HuH-7 (cell line): ENCODE results near the gene ATG16L2.
"Not testable (repeated sequence)": the region's sequence is repeated elsewhere in the genome, so short reads cannot be mapped to it uniquely, and the experiment has no call there.

Experiments used
- DNase-seq: peaks from one replicate; pipeline ENCODE4 v3.0.0; 2011; ENCODE audit warnings: low spot score

Gene ATG16L2

DNA sequence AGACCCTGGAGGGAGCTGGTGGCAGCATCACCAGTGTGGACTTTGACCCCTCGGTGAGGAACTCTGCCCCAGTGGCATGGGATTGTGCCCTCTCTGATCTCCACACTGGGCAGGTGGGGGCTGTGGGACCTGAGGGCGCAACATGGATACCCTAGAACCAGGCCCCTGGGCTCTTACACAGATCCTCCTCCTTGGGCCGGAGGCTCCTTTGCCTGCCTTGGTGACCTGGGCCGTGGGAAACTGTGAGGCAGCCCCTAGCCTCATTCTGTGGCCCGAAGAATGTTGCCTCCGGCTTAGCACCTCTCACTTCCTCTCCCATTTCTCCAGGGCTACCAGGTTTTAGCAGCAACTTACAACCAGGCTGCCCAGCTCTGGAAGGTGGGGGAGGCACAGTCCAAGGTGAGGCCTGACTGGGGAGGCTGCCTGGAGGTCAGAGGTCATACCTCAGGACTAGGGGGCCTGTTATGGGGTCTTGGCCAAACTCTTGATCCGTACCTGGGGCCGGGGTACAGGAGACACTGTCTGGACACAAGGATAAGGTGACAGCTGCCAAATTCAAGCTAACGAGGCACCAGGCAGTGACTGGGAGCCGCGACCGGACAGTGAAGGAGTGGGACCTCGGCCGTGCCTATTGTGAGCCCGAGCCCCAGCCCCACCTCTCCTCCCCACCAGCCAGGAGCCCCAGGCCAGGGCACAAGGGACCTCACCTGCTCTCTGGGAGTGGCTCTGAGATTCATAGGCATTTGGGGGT, 12.2 kb downstream of the ATG16L2 start:
- no peak for DNase-seq

DNA sequence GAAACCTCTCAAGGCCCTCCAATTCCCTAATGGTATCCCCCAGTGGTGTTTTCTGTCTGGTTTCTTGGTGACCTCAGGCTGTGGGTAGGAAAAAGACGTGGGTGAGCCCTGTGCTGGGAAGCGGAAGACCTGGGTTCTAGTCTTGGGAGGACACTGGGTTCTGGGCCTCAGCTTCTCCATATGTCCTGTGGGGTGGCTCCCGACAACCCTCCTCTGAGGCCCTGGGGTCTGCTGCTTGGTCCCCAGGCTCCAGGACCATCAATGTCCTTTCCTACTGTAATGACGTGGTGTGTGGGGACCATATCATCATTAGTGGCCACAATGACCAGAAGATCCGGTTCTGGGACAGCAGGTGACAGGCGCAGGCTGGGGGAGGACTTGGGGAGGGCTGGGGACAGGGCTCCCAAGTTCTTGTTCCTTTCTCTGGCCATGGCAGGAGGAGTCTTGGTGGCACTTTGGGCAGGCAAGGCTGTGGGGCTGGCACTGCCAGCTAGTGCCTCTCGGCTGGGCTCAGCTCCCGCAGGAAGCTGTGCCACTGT, 12.8 kb downstream of the ATG16L2 start:
- no peak for DNase-seq

DNA sequence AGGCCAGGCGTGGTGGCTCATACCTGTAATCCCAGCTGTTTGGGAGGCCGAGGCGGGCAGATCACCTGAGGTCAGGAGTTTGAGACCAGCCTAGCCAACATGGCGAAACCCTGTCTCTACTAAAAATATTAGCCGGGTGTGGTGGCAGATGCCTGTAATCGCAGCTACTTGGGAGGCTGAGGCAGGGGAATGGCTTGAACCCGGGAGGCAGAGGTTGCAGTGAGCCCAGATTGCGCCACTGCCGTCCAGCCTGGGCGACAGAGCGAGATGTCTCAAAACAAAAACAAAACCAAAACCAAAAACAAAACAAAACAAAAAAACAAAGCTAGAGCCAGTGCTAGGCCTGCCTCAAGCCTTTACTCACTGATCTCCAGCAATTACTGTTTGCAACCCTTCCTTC, 13.4 kb downstream of the ATG16L2 start:
- not testable (repeated sequence) for DNase-seq

DNA sequence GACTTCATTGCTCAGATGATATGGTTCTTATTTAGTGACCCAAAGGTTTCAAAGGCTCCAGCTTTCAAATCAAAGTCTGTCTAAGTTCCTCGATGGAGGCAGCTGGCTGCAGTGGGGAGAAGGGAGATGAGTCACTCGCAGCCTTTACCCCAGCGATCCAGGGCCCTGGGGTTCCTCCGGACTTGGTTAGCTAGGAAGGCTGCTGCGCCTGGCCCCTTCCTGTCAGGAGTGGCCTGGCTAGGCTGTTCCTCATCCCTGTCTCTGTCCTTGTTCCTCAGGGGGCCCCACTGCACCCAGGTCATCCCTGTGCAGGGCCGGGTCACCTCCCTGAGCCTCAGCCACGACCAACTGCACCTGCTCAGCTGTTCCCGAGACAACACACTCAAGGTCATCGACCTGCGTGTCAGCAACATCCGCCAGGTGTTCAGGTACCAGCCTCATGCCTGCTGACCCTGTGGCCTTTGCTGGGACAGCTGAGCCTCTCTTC, 13.9 kb downstream of the ATG16L2 start:
- no peak for DNase-seq

DNA sequence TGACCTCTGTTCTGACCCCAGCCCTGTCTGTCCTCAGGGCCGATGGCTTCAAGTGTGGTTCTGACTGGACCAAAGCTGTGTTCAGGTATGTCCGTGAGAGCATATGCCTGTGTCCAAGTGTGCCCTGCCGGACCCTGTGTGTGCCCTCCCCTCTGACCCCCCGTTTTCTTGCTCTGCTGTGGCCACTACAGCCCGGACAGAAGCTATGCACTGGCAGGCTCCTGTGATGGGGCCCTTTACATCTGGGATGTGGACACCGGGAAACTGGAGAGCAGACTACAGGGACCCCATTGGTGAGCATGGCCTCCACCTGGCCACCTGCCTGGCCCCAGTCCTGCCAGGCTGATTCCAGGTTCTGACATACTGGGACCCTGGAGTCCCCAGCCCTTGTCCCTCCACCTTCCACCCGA, 14.5 kb downstream of the ATG16L2 start:
- DNase-seq = no peak

DNA sequence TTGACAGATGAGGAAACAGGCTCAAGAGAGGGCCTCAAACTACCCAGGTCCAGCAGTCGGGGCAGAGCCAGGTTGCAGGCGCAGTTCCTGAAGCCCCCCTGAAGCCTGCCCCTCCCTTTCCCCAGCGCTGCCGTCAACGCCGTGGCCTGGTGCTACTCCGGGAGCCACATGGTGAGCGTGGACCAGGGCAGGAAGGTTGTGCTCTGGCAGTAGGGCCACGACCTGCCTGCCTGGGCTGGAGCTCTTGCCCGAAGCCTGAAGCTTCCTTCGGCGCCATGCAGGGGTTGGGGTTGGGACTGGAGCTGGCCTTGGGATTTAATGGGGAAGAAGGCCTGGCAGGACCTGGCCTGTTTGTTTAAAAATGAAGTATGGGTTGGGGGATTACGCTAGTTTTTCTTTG, 15.0 kb downstream of the ATG16L2 start:
- DNase-seq = no peak

DNA sequence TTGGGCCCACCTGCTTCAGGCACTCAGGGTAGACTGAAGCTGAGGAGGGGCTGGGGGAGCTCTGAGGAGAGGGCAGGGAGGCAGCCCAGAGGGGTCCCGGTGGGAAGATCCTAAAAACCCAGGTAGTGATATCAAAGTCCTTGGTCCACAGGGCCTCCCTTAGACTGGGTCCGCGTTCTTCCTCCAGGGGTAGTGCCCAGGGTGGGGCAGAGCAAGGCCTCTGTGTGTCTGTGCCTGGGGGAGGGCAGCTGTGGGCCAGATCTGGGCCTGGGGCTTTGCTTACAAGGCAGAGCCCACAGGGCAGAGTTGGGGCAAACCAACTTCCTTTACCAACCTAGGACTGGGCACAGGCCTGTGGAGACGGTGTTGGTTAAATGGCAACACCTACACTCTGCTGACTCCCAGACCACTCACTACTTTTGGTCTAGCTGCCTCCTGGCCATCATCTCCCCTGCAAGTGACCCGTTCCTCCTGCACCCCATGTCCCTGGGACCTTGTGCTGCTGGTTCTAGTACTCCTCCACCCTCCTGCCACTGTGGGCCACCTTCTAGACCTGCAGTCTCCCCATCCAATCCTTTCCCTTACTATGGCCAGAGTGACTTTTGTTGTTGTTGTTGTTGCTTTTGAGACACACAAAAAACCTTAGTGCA, 15.8 kb downstream of the ATG16L2 start:
- no peak for DNase-seq

DNA sequence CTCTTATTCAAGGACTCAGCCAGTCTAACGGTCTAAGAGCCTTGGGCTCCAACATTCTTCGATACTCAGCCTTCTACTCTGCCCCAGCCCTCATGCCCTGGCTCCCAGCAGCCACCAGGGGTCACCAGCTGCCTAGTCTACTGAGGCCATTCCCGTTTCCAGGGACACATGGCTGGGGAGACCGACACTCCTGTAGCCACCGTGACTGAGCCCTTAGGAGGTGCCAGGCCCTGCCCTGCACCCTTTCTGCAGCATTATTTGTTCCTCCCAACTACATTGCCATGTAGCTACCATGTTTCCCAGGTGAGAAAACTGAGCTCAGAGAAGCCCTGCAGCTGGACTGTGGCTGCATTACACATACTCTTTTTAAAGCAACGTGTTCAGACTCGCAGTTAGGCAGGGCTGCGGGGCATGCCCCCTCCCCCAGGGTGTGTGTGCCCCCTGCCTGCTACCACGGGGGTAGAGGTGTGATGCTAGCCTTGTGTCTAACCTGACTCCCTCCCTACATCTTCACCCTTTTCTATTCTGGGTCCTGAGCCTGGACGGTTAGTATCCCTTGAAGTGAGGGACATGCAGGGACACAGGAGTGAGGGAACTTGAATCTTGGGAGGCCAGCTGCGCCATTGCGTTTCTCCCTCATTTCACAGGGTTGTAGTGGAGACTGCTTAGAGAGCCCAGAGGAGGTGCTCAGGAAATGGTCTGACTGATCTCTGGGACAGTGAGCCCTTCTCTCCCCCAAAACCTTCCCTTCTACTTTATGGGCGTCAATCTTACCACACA, 17.5 kb downstream of the ATG16L2 start:
- peak; percentile 90 for DNase-seq

DNA sequence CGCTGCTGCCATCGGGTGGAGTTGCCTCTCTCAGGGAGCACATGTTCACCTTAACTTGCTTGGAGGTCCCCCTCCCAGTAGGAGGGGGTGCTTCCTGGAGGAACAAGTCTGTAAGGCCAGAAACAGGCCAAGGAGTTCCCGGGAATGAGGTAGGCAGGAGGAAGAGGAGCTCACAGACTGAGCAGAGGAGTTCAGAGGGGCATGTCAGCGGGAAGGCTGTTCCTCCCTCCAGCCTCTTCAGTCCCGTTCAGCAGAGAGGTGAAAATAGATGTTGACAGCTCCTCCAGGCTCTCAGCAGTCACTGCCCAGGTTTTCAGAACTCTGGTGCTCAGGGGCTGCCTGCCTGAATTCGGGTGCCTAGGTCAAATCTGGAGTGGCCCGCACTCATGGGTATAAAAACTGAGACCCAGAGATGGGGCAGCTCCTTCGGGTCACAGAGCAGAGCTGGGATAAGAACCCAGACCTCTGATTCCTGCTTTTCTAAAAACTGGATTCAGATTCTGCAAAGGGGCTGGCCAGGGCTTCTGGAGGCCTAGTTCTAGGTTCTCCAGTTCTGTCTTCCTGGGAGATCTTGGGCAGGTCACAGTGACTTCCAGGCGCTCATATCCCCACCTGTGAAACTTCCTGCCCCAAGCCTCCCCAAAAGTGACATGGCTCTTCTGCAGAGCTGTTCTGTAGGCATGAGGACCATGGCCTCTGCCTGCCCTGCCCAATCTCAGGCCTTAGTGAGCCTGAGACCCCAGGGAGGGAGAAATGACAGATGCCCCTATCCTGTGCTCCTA, 18.3 kb downstream of the ATG16L2 start:
- DNase-seq = no peak

DNA sequence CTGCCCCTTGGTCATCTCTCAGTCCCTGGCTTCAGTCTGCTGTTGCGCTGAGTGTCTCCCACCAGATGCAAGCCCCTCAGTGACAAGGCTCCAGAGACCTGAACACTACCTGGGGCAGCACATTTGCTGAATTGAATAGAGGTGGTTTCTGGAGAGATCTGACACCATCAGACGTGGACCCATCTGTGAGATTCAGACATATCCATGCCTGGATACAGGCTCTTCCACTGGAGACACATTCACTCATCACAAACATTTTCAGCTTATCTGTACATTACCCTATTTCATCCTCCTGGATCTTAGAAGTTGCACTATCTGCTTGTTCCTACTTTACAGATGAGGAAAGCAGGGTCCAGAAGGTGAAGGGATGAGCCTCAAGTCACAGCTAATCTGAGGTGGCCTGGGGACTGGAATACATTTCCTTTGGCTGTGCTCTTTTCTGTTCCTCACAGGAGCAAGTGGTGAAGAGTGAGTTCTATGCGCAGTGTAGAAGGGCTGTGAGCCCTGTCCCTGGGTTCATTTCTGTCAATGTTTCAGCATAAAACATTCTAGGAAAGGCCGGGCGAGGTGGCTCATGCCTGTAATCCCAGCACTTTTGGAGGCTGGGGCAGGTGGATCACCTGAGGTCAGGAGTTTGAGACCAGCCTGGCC, 19.0 kb downstream of the ATG16L2 start:
- no peak for DNase-seq

DNA sequence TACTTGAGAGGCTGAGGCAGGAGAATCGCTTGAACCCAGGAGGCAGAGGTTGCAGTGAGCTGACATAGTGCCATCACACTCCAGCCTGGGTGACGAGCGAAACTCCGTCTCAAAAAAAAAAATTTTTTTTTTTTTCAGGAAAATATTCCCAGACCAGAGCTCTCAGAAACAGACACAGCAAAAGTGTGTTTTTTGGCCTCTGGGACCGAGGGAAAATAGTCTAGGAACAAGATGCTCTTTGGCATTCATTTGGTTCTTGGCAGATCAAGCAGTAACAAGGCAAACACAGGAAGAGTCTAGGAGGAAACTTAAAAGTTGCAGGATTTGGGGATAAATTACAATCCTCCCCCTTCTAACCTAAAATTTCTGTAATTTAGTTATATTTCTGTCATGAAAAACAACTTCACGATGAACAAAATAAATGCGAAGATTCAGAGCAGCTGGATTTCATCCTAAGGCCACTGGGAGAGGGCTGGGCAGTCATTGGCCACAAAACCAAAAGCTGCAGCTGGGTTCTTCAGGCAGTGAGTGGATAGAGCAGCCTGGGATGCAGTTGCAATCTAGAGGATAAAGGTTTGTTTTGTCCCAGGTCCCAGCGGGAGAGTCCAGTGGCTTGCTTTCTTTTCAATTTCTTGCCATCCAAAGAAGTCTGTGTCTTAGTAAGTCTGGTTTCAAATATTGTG, 19.7 kb downstream of the ATG16L2 start:
- DNase-seq = no peak

DNA sequence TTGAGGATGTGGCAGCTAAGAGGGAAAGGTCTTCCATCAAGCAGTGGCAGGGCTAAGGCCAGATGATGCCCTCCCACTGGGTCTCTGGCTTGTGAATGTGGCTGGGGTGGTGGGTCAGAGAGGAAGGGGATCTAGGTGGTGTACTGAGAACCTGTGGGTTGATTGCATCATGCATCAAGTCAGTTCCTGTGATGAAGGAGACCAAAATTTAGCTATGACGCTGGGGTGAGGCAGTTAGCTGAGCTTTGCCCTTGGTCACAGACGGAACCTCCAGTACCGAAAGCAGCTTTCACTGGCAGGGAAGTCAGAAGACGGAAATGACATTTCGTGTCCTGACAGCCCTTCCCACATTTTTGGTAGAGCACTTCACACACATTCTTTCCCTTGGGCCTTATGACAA, 20.7 kb downstream of the ATG16L2 start:
- no peak for DNase-seq

DNA sequence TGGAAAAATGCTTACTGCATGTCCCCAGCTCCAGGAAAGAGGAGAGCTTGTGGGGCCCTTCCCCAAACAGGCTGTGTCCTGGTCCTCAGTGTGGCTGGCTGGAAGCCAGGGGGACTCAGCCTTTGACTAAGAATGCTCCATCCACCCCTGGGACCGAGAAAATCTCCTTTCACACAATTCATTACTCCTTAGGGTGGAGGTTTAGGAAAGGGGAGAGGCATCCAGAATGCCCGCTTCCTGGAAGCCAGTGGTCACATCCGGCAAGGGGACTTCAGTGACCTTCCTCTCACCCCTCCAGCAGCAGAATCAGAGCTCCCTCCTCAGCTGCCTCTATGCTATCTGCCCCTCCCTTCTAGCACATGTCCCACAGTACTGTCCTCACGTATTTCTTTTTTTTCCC, 21.9 kb downstream of the ATG16L2 start:
- no peak for DNase-seq

DNA sequence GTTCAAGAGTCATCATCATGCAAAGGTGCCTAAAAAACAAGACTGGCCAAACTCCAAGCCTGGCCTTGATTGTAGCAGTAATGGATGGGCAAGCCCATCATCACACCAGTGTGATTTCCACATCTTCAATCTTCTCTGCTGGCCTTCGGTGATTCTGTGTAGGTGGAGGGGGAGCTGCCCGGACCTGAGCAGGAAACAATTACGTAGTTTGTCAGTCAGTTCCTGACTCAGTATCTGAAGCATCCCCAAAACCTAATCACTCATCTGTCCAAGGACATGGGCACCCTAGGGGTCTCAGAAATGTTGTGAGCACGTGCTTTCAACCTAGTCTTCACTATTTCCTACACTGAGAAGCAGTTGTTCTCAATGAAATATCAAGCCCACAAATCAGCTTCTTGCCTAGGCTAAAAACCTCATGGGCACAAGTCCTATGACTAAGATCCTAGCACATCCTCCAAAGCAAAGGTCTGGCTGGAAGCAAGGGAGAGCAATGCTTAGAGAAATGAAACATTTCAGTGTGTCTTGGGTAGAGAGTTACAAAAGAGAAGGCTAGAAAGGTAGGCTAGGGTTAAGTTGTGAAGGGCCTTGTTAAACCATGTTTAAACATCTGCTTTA, 24.6 kb downstream of the ATG16L2 start:
- no peak for DNase-seq

DNA sequence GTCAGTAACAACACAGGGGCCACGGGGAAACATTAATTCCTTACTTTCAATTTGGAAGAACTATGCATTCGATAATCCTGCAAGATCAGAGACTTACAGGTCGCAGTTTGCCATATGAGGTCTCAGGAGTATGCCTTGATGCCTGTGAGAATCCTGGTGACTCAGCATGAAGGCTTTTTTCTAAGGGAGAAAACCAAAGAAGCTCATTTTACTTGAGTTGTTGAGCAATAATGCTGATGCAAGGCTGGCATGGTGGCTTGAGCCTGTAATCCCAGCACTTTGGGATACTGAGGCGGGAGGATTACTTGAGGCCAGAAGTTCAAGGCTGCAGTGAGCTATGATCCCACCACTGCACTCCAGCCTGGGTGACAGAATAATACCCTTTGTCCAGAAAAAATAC, 26.6 kb downstream of the ATG16L2 start:
- DNase-seq = no peak

DNA sequence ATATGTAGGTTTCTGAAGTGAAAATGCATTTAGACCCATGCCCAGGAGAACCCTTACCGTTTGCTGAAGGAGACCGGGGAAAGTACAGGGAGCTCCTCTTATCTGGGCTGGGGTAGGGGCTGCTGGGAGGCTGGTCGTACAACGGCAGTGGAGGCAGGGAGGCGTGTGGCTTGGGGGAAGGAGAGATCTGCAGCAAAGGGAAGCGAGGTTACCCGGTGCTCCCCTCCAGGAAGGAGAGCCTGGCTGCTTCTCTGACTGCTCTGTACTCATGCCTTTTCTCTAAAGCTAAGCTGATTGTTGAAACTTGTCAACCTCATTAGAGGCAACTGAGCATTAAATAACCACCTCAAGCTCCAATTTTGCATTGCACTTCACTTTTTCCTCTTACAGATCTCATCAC, 27.2 kb downstream of the ATG16L2 start:
- no peak for DNase-seq

DNA sequence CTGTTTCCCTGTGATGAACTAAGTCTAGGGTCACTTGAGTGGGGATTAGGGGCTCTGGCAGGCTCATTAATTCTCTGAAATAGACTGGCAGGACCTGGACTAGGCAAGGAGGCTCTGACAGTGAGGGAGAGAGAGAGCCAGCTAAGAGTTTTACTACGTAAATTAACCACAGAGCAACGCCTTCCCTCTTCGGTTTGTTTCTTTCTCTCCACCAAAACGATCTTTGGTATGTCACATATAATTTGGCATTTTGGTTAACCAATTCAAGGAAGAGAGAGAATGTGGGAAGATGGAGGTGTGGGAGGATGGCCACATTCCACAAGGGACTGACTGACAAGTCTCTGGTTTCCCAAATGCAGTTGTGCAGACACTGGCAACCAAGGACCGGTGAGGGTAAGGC, 27.9 kb downstream of the ATG16L2 start:
- no peak for DNase-seq

DNA sequence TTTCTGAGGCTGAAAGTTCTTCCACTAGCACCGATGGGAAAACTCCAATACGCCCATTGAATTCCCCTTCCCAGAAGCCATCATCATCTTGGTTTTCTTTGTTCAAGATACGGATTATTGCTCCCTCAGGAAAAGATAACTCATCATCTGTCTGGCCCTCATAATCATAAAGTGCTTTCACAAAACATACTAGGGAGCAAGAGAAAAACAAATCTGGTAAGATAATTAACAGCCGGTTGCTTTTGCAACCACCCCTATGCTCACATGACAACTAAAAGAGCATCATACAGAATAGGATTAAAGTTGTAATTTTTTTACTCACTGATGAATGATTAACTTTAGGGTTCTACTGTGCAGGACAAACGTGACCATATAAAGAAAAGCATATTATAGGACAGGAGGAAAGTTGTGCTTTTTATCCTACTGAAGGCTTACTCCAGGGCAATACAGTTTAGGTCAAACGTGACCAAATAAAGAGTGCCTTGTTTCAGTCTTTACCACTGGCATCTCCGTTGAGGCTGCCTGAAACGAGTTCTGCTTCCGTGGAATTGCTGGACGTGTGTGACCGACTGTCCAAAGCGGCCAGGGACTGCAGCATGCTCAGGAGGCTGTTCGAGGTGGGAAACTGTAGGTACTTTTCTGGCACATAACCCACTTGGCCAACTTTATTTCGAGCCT, 28.6 kb downstream of the ATG16L2 start:
- no peak for DNase-seq

DNA sequence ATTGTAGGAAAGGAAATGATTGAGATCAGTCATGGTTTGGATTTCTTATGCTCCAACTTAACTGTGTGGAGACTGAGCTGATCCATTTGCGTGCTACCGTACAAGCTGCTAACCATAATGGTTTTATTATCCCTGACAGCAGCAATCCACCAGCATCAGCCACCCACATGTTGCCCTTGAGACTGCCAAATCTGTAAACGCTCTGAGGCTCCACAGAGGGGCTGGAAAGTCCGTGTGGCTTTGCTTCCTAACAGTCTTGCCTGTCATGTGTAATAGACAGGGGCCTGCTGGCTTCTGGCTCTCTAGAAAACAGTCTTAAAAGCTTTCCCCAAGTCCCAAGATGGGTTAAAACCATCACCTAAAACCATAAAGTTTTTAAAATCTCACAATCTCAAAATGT, 30.1 kb downstream of the ATG16L2 start:
- DNase-seq = no peak
